Prostate gland (tissue), 2 donors: ENCODE data around the gene PC.

ENCODE experiments used
- POLR2AphosphoS5 ChIP-seq: sonication (generic); formaldehyde crosslinking; IDR thresholded peaks from one replicate; pipeline ENCODE4 v1.6.1; 2017; ENCODE audit warnings: antibody characterized with exemption
- TF ChIP-seq, protein P1 (sequence below), 4 experiments: fragments of 200-600 bp in 2 of 4; fragments of 450-650 bp in 2 of 4; sonication (generic) in 2 of 4; IDR thresholded peaks; 1 replicate in 3 of 4; 2 replicates in 1 of 4; pipeline ENCODE4 v1.5.1; 2016 to 2019; ENCODE audit warnings: antibody characterized with exemption in 4 of 4, mild to moderate bottlenecking in 2 of 4, moderate library complexity in 2 of 4

- TF ChIP-seq, protein P1, sequence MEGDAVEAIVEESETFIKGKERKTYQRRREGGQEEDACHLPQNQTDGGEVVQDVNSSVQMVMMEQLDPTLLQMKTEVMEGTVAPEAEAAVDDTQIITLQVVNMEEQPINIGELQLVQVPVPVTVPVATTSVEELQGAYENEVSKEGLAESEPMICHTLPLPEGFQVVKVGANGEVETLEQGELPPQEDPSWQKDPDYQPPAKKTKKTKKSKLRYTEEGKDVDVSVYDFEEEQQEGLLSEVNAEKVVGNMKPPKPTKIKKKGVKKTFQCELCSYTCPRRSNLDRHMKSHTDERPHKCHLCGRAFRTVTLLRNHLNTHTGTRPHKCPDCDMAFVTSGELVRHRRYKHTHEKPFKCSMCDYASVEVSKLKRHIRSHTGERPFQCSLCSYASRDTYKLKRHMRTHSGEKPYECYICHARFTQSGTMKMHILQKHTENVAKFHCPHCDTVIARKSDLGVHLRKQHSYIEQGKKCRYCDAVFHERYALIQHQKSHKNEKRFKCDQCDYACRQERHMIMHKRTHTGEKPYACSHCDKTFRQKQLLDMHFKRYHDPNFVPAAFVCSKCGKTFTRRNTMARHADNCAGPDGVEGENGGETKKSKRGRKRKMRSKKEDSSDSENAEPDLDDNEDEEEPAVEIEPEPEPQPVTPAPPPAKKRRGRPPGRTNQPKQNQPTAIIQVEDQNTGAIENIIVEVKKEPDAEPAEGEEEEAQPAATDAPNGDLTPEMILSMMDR (IDR thresholded peaks at IDR 0.05), result no peak
- no peak for TF ChIP-seq POLR2AphosphoS5
Observed at GRCh38 chr11:66901964-66902390, 56.2 kb downstream of the PC start.
